ENCODE measurements around the gene GID8. TPM values are rescaled to one million over a fixed set of nuclear protein-coding genes. Genes with fewer than 3 reads are reported as not detected.

Gene GID8
- total RNA-seq, result 34.4 and 37.1 TPM in 2 replicates

- Histone ChIP-seq H3K27me3 (ENCODE audit: insufficient read depth, low read length) (no peaks in the 10 kb centered on the region), H3K79me2 (ENCODE audit: insufficient read depth, low read length) (peaks cover 92% of the 10 kb centered on the region), H3K9me3 (ENCODE audit: low read depth, low read length) (no peaks in the 10 kb centered on the region), H3K4me3 (ENCODE audit: insufficient read depth, low read length) (peak within 1 kb of the TSS; percentile 99), H2AFZ (ENCODE audit: low read length) (peak within 1 kb of the TSS; percentile 89), H4K20me1 (ENCODE audit: insufficient read depth, low read length) (peaks cover 55% of the 10 kb centered on the region), H3K4me1 (ENCODE audit: insufficient read depth, low read length) (peaks cover 15% of the 10 kb centered on the region), H3K27ac (ENCODE audit: low read depth, low read length) (peak within 1 kb of the TSS; percentile 89), H3K36me3 (ENCODE audit: insufficient read depth, low read length) (peaks cover 41% of the 10 kb centered on the region), H3K4me2 (ENCODE audit: insufficient read depth, low read length) (peak within 1 kb of the TSS; percentile 99)
- DNase-seq (ENCODE audit: insufficient read length, low spot score, missing footprints), result peak; percentile 95
- TF ChIP-seq CTCF (IDR thresholded peaks at IDR 0.05; ENCODE audit: extremely low read depth, low read depth, low read length), result no peak
These were observed at the start of gene GID8 for GRCh38 chr20:62938105-62938888. GID8 (plus strand) TSS chr20:62938147; CDS start chr20:62941503, 3,356 bp downstream.

- H2AFZ ChIP-seq (ENCODE audit: low read length), result no peak overlapping the region
- peaks cover 13% of the 10 kb centered on the region for H4K20me1 ChIP-seq (ENCODE audit: insufficient read depth, low read length)
- peaks cover 3% of the 10 kb centered on the region for H3K79me2 ChIP-seq (ENCODE audit: insufficient read depth, low read length)
- H3K9me3 ChIP-seq (ENCODE audit: low read depth, low read length), result no peaks in the 10 kb centered on the region
- TF ChIP-seq CTCF (IDR thresholded peaks at IDR 0.05; ENCODE audit: extremely low read depth, low read depth, low read length), result no peak
- no peak overlapping the region for H3K4me3 ChIP-seq (ENCODE audit: insufficient read depth, low read length)
- no peaks in the 10 kb centered on the region for H3K27me3 ChIP-seq (ENCODE audit: insufficient read depth, low read length)
- H3K27ac ChIP-seq (ENCODE audit: low read depth, low read length), result peak overlapping the region; percentile 81
- H3K4me1 ChIP-seq (ENCODE audit: insufficient read depth, low read length), result peaks cover 17% of the 10 kb centered on the region
- H3K4me2 ChIP-seq (ENCODE audit: insufficient read depth, low read length), result no peak overlapping the region
- DNase-seq (ENCODE audit: insufficient read length, low spot score, missing footprints), result peak; percentile 10
- peaks cover 66% of the 10 kb centered on the region for H3K36me3 ChIP-seq (ENCODE audit: insufficient read depth, low read length)
These were observed 49.5 kb upstream of the GID8 start for GRCh38 chr20:62888406-62888805.

- Histone ChIP-seq H3K36me3 (ENCODE audit: insufficient read depth, low read length) (peaks cover 71% of the 10 kb centered on the region), H4K20me1 (ENCODE audit: insufficient read depth, low read length) (peaks cover 13% of the 10 kb centered on the region), H3K4me1 (ENCODE audit: insufficient read depth, low read length) (peaks cover 17% of the 10 kb centered on the region), H3K27me3 (ENCODE audit: insufficient read depth, low read length) (no peaks in the 10 kb centered on the region), H2AFZ (ENCODE audit: low read length) (no peak overlapping the region), H3K27ac (ENCODE audit: low read depth, low read length) (no peak overlapping the region), H3K4me3 (ENCODE audit: insufficient read depth, low read length) (no peak overlapping the region), H3K79me2 (ENCODE audit: insufficient read depth, low read length) (peaks cover 3% of the 10 kb centered on the region), H3K4me2 (ENCODE audit: insufficient read depth, low read length) (no peak overlapping the region), H3K9me3 (ENCODE audit: low read depth, low read length) (no peaks in the 10 kb centered on the region)
- no peak for TF ChIP-seq CTCF (IDR thresholded peaks at IDR 0.05; ENCODE audit: extremely low read depth, low read depth, low read length)
- peak; percentile 22 for DNase-seq (ENCODE audit: insufficient read length, low spot score, missing footprints)
These were observed 49.0 kb upstream of the GID8 start for GRCh38 chr20:62888910-62889309.

- H3K36me3 ChIP-seq (ENCODE audit: insufficient read depth, low read length), result peaks cover 76% of the 10 kb centered on the region
- peaks cover 17% of the 10 kb centered on the region for H3K4me1 ChIP-seq (ENCODE audit: insufficient read depth, low read length)
- H3K4me2 ChIP-seq (ENCODE audit: insufficient read depth, low read length), result no peak overlapping the region
- H3K9me3 ChIP-seq (ENCODE audit: low read depth, low read length), result no peaks in the 10 kb centered on the region
- H3K27ac ChIP-seq (ENCODE audit: low read depth, low read length), result no peak overlapping the region
- peaks cover 3% of the 10 kb centered on the region for H3K79me2 ChIP-seq (ENCODE audit: insufficient read depth, low read length)
- H4K20me1 ChIP-seq (ENCODE audit: insufficient read depth, low read length), result peaks cover 13% of the 10 kb centered on the region
- DNase-seq (ENCODE audit: insufficient read length, low spot score, missing footprints), result peak; percentile 64
- no peak for TF ChIP-seq CTCF (IDR thresholded peaks at IDR 0.05; ENCODE audit: extremely low read depth, low read depth, low read length)
- H3K4me3 ChIP-seq (ENCODE audit: insufficient read depth, low read length), result no peak overlapping the region
- H2AFZ ChIP-seq (ENCODE audit: low read length), result no peak overlapping the region
- H3K27me3 ChIP-seq (ENCODE audit: insufficient read depth, low read length), result no peaks in the 10 kb centered on the region
These were observed 48.5 kb upstream of the GID8 start for GRCh38 chr20:62889411-62889810.

All from osteoblast (primary cell).